ENCODE measurements around the gene RAB40B. TPM values are rescaled to one million over a fixed set of nuclear protein-coding genes. Genes with fewer than 3 reads are reported as not detected.

RAB40B gene
- total and polyA plus RNA-seq, 2 of the 13 experiments (the other 11 are each of a cell fraction or from before 2014, with no cell fraction given) = 6.2 to 6.5 TPM

DNA sequence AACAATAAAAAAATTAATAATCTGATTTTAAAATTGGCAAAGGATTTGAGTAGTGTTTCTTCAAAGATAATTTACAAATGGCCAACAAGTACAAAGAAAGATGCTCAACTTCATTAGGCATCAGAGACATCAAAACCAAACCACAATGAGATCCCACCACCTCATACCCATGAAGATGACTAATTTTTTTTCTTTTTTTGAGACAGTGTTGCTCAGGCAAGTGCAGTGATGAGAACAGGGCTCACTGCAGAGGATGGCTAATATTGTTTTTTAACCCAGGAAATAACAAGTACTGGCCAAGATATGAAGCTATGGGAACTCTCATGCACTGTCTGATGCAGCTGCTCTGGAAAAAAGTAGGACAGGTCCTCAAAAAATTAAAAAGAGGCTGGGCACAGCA is 65.2 kb downstream of the RAB40B start:
- Histone ChIP-seq H3K4me1 (ENCODE audit: insufficient read depth, low read length) (peaks cover 41% of the 10 kb centered on the region), H3K27me3 (ENCODE audit: control insufficient read depth in 1 of 2, insufficient read depth in 2 of 2, low read length in 2 of 2) (no peaks in the 10 kb centered on the region), H3K9me3 (ENCODE audit: low read length) (no peaks in the 10 kb centered on the region), H3K27ac (ENCODE audit: extremely low read length, insufficient read depth, low read length) (no peak overlapping the region), H4K20me1 (ENCODE audit: insufficient read depth, low read length) (peaks cover 31% of the 10 kb centered on the region), H3K36me3 (replicated peaks in 1 of 2; ENCODE audit: control insufficient read depth in 1 of 2, insufficient read depth in 2 of 2, low read length in 2 of 2) (peaks cover 14 to 69% of the 10 kb centered on the region in 2 experiments), H3K4me2 (ENCODE audit: low read depth, low read length) (no peak overlapping the region), H3K4me3 (replicated peaks in 1 of 3; ENCODE audit: insufficient read depth in 1 of 3, low read depth in 2 of 3, low read length in 3 of 3) (no peak overlapping the region), H3K79me2 (ENCODE audit: insufficient read depth, low read length) (peaks cover 86% of the 10 kb centered on the region), H3K9ac (ENCODE audit: insufficient read depth, low read depth, low read length) (no peak overlapping the region), H2AFZ (ENCODE audit: low read length) (no peak overlapping the region)
- ATAC-seq = no peak
- CTCF ChIA-PET (ENCODE audit: low intra/inter-chr PET ratio, low total read pairs) = no interaction called here
- intact Hi-C loops (cut with micrococcal nuclease; ENCODE audit: unreplicated experiment) = no loop called here
- BruUV-seq (replicated peaks) = no TSS peak
- in situ Hi-C loops (cut with HindIII; ENCODE audit: extremely low pct_ligation_motif_present, low pct_unique_long_range_greater_than_20kb) = no loop called here
- no peak for DNase-seq (ENCODE audit: low spot score)
- no peak for FAIRE-seq
- TF ChIP-seq, protein P1, sequence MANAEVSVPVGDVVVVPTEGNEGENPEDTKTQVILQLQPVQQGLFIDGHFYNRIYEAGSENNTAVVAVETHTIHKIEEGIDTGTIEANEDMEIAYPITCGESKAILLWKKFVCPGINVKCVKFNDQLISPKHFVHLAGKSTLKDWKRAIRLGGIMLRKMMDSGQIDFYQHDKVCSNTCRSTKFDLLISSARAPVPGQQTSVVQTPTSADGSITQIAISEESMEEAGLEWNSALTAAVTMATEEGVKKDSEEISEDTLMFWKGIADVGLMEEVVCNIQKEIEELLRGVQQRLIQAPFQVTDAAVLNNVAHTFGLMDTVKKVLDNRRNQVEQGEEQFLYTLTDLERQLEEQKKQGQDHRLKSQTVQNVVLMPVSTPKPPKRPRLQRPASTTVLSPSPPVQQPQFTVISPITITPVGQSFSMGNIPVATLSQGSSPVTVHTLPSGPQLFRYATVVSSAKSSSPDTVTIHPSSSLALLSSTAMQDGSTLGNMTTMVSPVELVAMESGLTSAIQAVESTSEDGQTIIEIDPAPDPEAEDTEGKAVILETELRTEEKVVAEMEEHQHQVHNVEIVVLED (CRISPR knock-in tag; IDR thresholded peaks at IDR 0.05; ENCODE audit: borderline replicate concordance) = no peak
- TF ChIP-seq ZBTB7B (CRISPR knock-in tag; IDR thresholded peaks at IDR 0.05) = no peak
- no peak for TF ChIP-seq LCORL (IDR thresholded peaks at IDR 0.05)
- no peak for TF ChIP-seq LCORL (CRISPR knock-in tag; IDR thresholded peaks at IDR 0.05)
- TF ChIP-seq, protein P2, sequence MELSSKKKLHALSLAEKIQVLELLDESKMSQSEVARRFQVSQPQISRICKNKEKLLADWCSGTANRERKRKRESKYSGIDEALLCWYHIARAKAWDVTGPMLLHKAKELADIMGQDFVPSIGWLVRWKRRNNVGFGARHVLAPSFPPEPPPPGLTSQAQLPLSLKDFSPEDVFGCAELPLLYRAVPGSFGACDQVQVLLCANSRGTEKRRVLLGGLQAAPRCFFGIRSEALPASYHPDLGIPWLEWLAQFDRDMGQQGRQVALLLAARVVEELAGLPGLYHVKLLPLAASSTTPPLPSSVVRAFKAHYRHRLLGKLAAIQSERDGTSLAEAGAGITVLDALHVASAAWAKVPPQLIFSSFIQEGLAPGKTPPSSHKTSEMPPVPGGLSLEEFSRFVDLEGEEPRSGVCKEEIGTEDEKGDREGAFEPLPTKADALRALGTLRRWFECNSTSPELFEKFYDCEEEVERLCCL (CRISPR knock-in tag; IDR thresholded peaks at IDR 0.05; ENCODE audit: borderline replicate concordance) = no peak
- TF ChIP-seq ATF1 (CRISPR knock-in tag; IDR thresholded peaks at IDR 0.05) = no peak
- TF ChIP-seq MTF1 (CRISPR knock-in tag; IDR thresholded peaks at IDR 0.05) = no peak
- TF ChIP-seq SIX4 (CRISPR knock-in tag; IDR thresholded peaks at IDR 0.05) = no peak
- TF ChIP-seq HNRNPLL (IDR thresholded peaks at IDR 0.05; ENCODE audit: low read depth, low read length, poor library complexity, severe bottlenecking) = no peak
- no peak for TF ChIP-seq JUN (CRISPR knock-in tag; IDR thresholded peaks at IDR 0.05)
- no peak for TF ChIP-seq CENPX (CRISPR knock-in tag; IDR thresholded peaks at IDR 0.05)
- TF ChIP-seq, protein P3, sequence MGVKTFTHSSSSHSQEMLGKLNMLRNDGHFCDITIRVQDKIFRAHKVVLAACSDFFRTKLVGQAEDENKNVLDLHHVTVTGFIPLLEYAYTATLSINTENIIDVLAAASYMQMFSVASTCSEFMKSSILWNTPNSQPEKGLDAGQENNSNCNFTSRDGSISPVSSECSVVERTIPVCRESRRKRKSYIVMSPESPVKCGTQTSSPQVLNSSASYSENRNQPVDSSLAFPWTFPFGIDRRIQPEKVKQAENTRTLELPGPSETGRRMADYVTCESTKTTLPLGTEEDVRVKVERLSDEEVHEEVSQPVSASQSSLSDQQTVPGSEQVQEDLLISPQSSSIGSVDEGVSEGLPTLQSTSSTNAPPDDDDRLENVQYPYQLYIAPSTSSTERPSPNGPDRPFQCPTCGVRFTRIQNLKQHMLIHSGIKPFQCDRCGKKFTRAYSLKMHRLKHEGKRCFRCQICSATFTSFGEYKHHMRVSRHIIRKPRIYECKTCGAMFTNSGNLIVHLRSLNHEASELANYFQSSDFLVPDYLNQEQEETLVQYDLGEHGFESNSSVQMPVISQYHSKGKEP (CRISPR knock-in tag; IDR thresholded peaks at IDR 0.05) = no peak
- TF ChIP-seq, protein P4, sequence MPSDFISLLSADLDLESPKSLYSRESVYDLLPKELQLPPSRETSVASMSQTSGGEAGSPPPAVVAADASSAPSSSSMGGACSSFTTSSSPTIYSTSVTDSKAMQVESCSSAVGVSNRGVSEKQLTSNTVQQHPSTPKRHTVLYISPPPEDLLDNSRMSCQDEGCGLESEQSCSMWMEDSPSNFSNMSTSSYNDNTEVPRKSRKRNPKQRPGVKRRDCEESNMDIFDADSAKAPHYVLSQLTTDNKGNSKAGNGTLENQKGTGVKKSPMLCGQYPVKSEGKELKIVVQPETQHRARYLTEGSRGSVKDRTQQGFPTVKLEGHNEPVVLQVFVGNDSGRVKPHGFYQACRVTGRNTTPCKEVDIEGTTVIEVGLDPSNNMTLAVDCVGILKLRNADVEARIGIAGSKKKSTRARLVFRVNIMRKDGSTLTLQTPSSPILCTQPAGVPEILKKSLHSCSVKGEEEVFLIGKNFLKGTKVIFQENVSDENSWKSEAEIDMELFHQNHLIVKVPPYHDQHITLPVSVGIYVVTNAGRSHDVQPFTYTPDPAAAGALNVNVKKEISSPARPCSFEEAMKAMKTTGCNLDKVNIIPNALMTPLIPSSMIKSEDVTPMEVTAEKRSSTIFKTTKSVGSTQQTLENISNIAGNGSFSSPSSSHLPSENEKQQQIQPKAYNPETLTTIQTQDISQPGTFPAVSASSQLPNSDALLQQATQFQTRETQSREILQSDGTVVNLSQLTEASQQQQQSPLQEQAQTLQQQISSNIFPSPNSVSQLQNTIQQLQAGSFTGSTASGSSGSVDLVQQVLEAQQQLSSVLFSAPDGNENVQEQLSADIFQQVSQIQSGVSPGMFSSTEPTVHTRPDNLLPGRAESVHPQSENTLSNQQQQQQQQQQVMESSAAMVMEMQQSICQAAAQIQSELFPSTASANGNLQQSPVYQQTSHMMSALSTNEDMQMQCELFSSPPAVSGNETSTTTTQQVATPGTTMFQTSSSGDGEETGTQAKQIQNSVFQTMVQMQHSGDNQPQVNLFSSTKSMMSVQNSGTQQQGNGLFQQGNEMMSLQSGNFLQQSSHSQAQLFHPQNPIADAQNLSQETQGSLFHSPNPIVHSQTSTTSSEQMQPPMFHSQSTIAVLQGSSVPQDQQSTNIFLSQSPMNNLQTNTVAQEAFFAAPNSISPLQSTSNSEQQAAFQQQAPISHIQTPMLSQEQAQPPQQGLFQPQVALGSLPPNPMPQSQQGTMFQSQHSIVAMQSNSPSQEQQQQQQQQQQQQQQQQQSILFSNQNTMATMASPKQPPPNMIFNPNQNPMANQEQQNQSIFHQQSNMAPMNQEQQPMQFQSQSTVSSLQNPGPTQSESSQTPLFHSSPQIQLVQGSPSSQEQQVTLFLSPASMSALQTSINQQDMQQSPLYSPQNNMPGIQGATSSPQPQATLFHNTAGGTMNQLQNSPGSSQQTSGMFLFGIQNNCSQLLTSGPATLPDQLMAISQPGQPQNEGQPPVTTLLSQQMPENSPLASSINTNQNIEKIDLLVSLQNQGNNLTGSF (CRISPR knock-in tag; IDR thresholded peaks at IDR 0.05) = no peak
- TF ChIP-seq MBD4 (IDR thresholded peaks at IDR 0.05; ENCODE audit: borderline replicate concordance, low read length) = no peak
- TF ChIP-seq TCF7 (IDR thresholded peaks at IDR 0.05; ENCODE audit: low read depth) = no peak
- no peak for TF ChIP-seq XBP1 (CRISPR knock-in tag; IDR thresholded peaks at IDR 0.05)
- no peak for TF ChIP-seq SMAD1 (CRISPR knock-in tag; IDR thresholded peaks at IDR 0.05; ENCODE audit: borderline replicate concordance, low read depth)
- POLR2A ChIA-PET = no interaction called here
